DMS 273 (cell line): Measurements from ENCODE around the gene SPACA1.

Experiments used
- DNase-seq: peaks from one replicate; lab custom pipeline; 2025; ENCODE audit not compliant: unreplicated experiment; lab: John Stamatoyannopoulos, UW

The SPACA1 gene

GRCh38 chr6:88089708-88090107, 42.1 kb downstream of the SPACA1 start:
- no peak for DNase-seq

- DNase-seq, result no peak
Measured at GRCh38 chr6:88105741-88106340, 58.2 kb downstream of the SPACA1 start.

- DNase-seq, result no peak
Measured at GRCh38 chr6:88107241-88107640, 59.6 kb downstream of the SPACA1 start.

GRCh38 chr6:88111991-88112390, 64.3 kb downstream of the SPACA1 start:
- peak; percentile 24 for DNase-seq

- DNase-seq, result no peak
Measured at GRCh38 chr6:88114838-88115237, 67.2 kb downstream of the SPACA1 start.

GRCh38 chr6:88115307-88115706, 67.7 kb downstream of the SPACA1 start:
- no peak for DNase-seq

- no peak for DNase-seq
Measured at GRCh38 chr6:88116276-88116675, 68.6 kb downstream of the SPACA1 start.
